GM19372 (cell line): ENCODE results near the gene SPC25.
"Not testable (repeated sequence)": the region's sequence is repeated elsewhere in the genome, so short reads cannot be mapped to it uniquely, and the experiment has no call there.

Source experiments
- ATAC-seq: cut with Tn5 transposase; IDR thresholded peaks from one replicate; pipeline ENCODE4 v1.9.1; 2021; ENCODE audit warnings: mild to moderate bottlenecking, low read depth, moderate library complexity; ENCODE audit not compliant: unreplicated experiment

Gene SPC25

GRCh38 chr2:168904358-168904757 lies 14.1 kb upstream of the SPC25 start:
- ATAC-seq = no peak

DNA sequence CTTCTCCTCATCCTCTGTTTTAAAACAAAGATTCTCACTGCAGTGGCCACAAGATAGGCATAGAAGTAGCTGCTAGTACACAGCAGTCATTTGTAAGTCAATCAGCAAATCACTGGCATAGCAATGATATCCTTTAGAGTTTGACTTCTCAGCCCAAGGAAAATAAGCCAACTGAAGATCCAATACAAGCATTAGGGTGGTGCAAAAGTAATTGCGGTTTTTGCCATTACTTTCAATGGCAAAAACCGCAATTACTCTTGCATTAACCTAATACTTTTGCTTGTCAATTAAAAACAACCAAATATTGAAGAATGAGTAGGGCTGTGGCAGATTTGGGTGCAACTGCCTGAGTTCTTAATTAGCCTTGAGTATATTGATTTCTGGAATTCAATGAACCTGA lies 13.7 kb upstream of the SPC25 start:
- no peak for ATAC-seq

DNA sequence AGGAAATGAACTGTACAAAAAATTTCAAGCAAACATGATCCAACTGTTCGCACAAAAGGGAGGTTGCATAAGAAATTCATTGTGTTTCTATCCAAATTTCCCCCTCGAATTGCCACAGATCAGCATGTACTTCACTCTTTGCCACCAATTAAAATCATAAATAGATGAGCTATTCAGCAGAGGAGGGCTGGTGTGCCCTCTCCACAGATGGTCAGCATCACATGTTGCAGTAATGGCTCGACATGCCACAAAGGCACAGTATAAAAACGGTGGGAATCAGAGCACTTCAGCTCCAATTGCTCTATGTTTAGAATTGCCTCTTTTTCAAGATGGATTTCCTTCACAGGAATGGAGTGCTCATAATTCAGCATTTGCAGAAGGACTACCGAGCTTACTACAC lies 10.8 kb upstream of the SPC25 start, which contains the start of gene G6PC2:
Gene G6PC2, plus strand, starts transcription at position 289 of the 400 bp plus-strand sequence. Its CDS starts 41 bp downstream, at position 330.
- ATAC-seq = no peak

DNA sequence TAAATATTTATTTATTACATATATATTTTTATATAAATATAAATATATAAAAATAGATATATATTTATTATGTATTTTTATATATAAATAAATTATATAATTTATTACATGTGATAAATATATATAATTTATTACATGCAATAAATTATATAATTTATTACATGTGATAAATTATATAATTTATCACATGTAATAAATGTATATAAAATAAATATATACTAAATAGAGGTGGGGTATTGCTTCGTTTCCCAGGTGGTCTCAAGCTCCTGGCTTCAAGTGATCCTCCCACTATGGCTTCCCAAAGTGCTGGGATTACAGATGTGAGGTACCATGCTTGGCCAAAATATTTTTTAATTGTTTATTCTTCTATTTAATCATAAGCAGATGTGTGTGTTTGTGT lies 7.2 kb upstream of the SPC25 start:
- no peak for ATAC-seq

DNA sequence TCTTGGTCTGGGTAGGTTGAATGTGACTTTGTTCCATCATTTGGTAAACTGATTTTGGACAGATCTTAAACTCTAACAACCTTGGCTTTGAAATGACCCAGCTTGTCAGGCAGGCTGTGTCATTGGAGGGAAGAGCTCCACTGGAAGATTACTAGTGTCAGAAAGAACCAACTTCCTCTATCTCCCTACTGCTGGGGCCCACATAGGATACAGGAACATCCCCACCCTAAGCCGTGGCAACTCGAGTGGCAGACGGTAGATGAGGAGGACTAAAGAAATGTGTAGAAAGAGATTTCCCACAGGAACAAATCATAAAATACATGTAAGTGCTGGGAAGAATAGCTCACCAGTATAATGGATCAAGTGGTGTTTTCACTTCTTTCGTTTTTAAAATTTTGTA lies 6.6 kb upstream of the SPC25 start:
- no peak for ATAC-seq

- no peak for ATAC-seq
Measured at GRCh38 chr2:168895771-168896170, 5.5 kb upstream of the SPC25 start.

- no peak for ATAC-seq
Measured at GRCh38 chr2:168894720-168895119, 4.5 kb upstream of the SPC25 start.

GRCh38 chr2:168894101-168894500 lies 3.9 kb upstream of the SPC25 start:
- ATAC-seq = no peak

GRCh38 chr2:168892327-168892726 lies 2.1 kb upstream of the SPC25 start:
- ATAC-seq = no peak

DNA sequence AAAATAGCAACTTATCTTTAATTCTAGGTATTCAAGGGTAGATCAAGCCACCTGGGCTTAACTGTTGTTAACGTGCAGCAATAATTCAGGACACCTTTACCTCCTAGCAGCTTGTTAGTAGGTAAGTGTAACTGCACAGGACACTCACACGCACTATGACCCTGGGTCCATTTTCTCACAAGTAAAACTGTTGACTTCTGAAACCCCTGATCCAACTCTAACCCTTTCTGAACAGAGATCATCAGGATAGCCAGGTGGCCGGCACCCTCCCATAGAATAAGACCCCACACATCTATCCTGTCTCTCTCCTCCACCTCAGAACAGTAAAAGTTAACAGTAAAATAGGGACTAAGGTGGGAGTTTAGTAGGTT lies 610 bp downstream of the SPC25 start:
- no peak for ATAC-seq

GRCh38 chr2:168884975-168885374 lies 5.3 kb downstream of the SPC25 start:
- ATAC-seq = no peak

DNA sequence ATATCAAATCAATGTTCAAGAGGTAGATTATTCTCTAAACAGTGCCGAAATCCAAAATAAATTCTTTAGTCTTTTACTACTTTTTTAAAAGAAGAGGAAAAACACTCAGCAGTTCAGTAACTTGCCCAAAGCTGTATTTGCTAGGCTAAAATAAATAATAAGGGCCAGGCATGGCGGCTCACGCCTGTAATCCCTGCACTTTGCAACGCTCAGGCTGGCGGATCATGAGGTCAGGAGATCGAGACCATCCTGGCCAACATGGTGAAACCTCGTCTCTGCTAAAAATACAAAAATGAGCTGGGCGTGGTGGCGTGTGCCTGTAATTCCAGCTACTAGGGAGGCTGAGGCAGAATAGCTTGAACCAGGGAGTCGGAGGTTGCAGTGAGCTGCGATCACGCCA lies 8.1 kb downstream of the SPC25 start:
- not testable (repeated sequence) for ATAC-seq

DNA sequence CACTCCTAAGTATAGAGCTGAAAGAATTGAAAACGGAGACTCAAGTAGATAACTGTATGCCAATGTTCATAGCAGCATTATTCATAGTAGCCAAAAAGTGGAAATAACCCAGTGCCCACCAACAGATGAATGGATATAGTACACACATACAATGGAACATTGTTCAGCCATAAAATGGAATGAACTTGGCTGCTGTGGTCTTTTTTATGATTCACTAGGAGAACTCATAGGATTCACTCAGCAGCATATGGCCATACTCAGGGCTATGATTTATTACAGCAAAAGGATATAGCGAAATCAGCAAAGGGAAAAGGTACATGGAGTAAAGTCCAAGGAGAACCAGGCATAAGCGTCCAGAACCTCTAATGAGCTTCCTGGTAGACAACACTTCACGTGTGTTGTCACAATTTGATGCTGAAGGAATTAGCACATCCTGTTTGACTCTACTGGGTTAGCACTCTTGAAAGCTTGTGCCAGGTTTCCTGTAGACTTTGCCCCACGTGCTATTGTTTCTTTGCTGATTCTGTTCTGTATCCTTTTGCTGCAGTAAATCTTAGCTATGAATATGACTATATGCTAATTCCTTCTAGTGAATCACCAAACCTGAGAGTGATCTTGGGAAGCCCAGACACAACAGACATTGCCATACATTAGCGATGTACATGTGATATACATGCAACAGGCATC lies 15.7 kb downstream of the SPC25 start:
- ATAC-seq = no peak

DNA sequence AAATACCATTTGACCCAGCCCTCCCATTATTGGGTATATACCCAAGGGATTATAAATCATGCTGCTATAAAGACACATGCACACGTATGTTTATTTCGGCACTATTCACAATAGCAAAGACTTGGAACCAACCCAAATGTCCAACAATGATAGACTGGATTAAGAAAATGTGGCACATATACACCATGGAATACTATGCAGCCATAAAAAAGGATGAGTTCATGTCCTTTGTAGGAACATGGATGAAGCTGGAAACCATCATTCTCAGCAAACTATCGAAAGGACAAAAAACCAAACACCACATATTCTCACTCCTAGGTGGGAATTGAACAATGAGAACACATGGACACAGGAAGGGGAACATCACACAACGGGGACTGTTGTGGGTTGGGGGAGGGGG lies 19.4 kb downstream of the SPC25 start:
- ATAC-seq = not testable (repeated sequence)

- not testable (repeated sequence) for ATAC-seq
Measured at GRCh38 chr2:168870369-168870768, 19.9 kb downstream of the SPC25 start.

- not testable (repeated sequence) for ATAC-seq
Measured at GRCh38 chr2:168867164-168867563, 23.1 kb downstream of the SPC25 start.

DNA sequence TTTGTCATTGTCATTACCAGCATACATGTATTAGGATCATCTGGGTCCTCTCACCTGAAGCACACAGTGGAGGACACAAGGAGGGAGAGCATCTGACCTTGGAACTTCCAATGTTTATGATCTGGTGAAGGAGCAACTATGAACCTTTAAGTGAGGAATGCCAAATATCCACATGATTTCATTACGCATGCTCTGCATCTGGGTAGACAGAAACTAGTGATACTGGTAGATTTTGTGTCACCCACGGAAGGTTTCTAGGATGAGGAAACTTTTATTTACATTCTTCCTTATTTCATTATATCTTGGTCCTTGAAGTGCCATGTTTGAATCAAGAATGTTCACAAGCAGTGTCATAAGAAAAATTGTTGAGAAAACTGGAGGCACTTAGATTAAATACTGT lies 32.1 kb downstream of the SPC25 start:
- no peak for ATAC-seq

GRCh38 chr2:168855601-168856000 lies 34.6 kb downstream of the SPC25 start:
- ATAC-seq = no peak

GRCh38 chr2:168854651-168855050 lies 35.6 kb downstream of the SPC25 start:
- ATAC-seq = no peak

DNA sequence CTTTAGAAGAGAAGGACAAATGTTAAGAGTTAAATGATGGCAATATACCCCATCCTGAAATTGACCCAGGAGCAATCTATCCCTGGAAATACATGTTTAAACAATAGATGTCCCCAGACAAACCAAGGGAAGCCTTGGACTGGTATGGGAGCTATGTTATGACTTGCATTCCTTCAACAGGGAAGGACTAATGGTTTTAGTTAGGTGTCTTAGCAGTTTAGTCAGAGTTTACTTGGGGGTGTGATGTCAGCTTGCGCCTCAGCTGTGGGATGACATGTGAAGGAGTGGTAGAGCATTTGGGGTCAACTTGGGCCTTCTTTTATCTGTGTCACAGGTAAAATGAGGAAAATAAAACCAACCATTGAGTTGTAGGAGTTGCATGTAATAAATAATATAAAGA lies 36.8 kb downstream of the SPC25 start:
- no peak for ATAC-seq

DNA sequence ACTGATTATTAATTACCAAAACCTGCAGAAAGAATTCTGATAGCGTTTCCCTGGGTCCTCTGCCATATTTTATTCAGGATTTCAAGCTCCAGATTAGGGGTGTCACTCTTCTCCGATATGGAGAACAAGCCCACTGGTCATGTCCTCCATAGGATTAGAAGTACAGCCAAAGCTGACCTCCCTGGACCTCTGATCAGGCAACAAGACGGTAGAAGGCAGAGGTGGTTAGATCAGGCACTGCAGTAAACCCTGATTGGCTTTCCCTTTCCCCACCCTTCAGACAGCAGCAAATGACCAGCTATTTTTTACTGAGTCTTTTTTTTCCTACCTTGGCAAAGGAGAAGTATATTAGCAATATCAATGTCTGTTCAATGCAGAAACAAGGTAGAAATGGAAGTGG lies 37.7 kb downstream of the SPC25 start:
- ATAC-seq = no peak

DNA sequence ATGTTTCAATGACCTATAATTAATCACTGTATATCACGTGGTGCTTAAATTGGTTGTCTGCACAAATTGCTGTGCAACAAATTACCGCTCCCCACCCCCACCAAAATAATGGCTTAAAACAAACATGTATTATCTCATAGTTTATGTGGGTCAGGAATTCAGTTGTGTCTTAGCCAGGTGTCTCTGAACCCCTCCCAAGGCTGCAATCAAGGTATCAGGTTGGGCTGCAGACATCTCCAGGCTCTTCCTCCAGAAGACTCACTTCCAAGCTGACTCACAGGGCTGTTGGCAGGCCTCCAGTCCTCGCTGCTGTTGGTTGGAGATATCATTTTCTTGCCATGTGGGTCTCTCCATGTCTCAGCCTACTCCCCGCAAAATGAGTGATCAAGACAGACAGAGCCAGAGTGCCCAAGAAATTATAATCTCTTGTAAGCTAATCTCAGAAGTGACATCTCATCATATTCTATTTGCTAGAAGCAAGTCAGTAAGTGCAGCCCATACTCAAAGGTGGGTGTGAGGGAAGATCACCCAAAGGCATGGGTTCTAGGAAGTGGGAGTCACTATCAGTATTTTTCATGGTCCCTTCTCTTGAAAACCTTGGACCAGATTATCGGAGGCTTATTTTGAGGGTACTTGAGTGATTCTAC lies 38.4 kb downstream of the SPC25 start:
- no peak for ATAC-seq
